Measurements from ENCODE around the gene TMX1.
"Not testable (repeated sequence)": the region's sequence is repeated elsewhere in the genome, so short reads cannot be mapped to it uniquely, and the experiment has no call there.

TMX1 gene

GRCh38 chr14:51239813-51240803, at the start of gene TMX1:
TMX1 (plus strand) TSS chr14:51240247; CDS start chr14:51240293, 46 bp downstream.
- DNase-seq = peak; percentile 89

DNA sequence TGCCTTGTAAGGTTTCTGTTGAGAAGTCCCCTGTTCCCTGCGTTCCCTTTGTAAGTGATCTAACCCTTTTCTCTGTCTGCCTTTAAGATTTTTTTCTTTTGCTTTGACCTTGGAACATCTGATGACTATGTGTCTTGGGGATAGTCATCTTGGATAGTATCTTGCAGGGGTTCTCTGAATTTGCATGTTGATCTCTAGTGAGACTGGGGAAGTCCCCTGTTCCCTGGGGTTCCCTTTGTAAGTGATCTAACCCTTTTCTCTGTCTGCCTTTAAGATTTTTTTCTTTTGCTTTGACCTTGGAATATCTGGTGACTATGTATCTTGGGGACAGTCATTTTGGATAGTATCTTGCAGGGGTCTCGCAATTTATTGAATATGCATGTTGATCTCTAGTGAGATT, 38.2 kb upstream of the TMX1 start:
- DNase-seq = no peak

DNA sequence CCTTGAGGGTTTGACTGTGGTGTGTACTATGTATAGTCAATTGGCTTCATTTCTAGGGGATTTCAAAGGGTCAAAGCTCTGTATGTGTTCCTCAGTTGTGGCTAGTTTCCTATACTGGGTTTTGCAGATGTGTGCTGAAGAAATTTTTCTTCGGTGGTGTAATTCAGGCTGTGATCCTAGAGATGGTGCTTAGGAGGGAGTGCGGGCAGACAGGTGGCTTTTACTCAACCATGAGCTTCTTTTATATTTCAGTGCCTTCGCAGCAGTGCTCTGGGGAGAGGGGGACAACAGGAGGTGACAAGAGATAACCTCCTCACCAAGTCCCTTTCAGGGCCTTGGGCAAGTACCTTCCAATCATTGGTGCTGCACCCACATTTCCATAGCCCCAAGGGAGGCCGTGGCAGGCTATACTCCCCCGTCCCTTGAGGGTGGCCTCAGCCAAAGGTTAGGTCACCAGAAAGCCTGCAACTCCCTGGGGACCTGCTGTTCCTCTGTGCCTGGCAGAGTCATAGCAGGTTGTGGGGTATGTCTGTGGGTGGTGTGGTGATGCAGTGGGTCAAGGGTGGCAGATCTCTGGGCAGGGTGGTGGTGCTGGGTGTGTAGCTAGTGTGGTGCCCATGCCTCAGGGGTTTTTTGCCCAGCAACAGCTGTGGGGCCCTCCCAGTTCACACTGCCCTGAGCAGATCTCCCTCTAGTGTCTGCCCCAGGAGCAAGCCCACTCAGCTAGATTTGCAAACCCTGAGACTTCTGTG, 37.0 kb upstream of the TMX1 start:
- DNase-seq = no peak

GRCh38 chr14:51203881-51204280, 36.2 kb upstream of the TMX1 start:
- no peak for DNase-seq

DNA sequence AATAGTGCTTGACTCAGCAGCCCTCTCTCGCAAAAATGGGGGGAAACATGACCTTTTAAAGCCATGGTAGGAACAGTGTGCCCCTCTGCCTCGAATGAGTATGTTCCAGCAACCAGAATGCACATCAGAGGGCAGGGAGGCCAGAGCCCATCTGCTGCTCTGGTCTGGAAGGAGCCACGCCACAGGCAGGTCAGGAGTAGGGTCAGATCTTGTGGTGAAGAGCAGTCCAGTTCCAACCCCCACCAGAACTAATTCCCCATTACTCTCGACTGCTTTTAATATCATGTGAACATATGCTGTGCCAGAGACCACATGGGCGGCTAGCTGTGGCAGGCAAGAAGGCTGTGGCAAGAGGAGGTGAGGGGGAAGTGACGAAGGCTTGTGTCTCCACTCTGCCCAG, 34.6 kb upstream of the TMX1 start:
- DNase-seq = no peak

GRCh38 chr14:51206462-51206861, 33.6 kb upstream of the TMX1 start:
- DNase-seq = no peak

- DNase-seq = no peak
Measured at GRCh38 chr14:51207621-51208020, 32.4 kb upstream of the TMX1 start.

GRCh38 chr14:51208982-51209381, 31.1 kb upstream of the TMX1 start:
- DNase-seq = no peak

- DNase-seq = no peak
Measured at GRCh38 chr14:51209457-51209856, 30.6 kb upstream of the TMX1 start.

- no peak for DNase-seq
Measured at GRCh38 chr14:51210594-51210993, 29.5 kb upstream of the TMX1 start.

DNA sequence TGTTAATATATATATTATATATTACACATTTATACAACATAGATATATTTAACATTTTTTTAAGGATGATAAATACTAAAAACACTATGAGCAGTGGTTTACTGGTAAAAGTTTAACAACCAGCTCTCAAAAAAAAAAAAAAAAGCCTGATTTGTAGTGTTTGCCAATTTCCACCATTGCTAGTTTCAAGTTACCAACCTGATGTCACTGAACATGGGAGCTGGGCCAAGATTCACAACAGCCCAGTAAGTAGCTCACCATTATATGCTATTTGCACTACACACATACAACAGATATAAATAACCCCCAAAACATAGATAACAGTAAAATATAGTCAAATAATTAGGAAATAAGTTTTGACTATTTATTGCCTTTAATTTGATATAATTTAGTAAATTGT, 28.9 kb upstream of the TMX1 start:
- DNase-seq = no peak

DNA sequence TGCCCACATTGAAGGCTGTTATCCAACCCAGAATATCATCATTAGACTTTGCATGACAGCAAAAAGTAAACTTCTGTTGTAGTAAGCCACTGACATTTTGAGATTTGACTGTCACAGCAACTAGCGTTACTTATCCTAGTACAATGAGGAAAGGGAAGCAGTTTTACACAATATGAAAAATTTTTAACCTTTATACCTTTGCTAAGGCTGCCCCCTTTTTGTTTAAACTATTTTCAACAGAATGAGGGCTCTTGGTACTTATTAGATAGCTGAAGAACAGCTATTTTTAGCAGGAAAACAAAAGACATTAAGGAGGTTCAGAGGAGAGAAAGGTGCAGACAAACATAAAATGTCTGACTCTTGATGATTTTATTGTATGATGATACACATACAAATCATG, 23.4 kb upstream of the TMX1 start:
- no peak for DNase-seq

DNA sequence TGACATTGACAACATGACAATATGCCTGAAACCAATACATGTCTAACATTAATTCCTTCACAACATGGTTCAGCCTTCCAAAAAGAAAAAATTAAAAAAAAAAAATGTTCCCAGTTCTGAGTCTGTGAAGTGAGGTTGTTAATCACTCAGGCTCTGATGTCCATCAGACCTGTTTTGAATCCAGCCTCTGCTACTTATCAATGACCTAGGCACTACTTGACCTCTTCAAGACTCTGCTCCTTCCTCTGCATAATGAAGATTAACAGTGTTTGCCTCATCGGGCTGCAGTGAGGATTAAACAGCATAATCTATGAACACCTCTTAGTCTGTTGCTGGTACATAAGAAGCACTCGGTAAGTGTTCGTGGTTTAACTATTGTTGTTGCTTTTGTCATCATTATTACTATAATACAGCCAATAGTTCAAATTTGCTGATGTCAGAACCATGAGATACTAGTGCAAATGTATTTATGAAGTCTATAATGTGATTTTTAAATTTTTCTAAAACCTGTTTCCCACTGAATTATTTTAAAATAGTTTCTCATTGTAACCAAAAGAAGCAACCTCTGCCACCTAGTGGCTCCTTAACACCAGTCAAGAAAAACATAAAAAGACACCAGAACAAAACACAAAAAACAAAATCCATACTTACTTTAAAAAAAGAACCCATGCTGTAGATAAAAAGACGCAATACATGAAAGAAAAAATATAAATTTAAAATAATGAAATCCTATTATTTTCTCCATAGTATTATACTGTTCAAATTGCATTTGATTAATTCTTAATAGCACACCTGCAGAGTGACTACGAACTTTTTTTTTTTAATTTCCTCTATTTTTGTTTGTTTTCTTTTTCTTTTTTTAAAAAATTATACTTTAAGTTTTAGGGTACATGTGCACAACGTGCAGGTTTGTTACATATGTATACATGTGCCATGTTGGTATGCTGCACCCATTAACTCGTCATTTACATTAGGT, 20.3 kb upstream of the TMX1 start:
- no peak for DNase-seq

DNA sequence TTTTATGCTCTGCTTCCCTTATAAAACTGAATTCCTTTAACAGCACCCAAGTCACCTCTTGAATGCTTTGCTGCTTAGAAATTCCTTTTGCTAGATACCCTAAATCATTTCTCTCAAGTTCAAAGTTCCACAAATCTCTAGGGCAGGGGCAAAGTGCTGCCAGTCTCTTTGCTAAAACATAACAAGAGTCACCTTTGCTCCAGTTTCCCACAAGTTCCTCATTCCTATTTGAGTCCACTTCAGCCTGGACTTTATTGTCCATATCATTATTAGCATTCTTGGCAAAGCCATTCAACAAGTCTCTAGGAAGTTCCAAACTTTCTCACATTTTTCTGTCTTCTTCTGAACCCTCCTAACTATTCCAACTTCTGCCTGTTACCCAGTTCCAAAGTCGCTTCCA, 16.6 kb upstream of the TMX1 start:
- DNase-seq = not testable (repeated sequence)

DNA sequence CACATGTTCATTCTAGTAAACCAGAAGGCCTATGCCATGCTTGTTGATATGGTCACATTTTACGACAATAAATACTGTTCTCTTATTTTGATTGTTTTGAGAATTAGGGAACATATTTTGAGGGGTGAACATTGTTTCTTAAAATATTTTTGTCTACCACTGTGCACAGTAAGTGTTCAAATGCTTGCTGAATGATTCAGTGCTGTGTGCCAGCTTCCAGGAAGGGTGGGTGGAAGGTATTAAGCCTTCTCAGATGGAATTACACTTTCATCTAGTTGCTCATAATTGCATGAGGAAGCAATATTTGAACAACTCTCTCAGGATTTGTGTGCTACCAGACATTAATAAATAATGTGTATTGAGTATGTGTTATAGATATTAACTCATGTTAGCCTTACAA, 15.5 kb upstream of the TMX1 start:
- no peak for DNase-seq

DNA sequence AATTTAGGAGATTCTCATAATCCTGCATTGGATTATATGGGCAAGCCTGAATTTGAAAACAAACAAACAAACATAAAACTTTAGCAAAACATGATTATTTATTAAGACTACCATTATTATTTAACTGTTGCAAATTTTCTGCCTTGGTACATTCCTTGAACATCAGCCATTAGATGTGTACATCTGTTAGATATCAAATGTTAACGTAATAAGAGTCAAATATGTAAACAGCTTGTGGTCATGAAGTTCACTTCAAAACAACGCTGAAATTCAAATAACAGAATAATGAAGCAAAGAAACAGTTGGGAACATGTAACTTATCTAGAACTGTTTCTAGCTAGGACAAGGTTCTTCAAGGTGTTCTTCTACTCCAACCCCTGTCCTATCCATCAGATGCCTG, 14.3 kb upstream of the TMX1 start:
- no peak for DNase-seq

DNA sequence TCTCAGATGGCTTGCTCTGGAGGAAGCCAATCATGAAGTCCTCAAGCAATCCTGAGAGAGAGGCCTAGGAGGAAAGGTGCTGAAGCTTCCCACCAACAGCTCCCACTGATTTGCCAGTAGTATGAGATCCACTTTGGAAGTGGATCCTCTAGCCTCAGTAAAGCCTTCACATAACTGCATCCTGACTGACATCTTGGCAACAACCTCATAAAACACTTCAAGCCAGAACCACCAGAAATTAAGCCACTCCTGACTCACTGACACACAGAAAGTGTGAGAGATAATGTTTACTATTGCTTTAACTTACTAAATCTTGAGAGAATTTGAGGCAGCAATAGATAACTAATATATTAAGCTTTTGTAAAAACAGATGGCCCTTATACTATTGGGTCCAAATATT, 11.7 kb upstream of the TMX1 start:
- DNase-seq = no peak

DNA sequence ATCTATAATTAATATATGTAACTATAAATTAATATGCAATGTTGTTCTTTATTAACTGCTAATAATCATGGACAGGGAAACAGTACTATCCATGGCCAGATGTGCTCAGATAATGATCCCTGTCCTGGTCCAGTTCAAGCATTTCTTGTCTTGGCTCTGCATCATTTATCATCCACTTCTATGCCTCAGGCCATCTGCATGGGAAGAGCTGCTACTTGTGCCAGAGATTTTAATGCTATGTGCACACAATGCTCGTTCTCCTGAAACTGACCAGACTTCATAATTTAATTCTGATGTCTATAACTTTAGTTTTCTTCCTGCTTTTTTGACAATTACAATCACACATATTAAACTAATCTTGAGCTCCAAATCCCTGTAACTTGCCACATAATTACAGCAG, 11.2 kb upstream of the TMX1 start:
- DNase-seq = no peak

- DNase-seq = no peak
Measured at GRCh38 chr14:51236314-51236713, 3.7 kb upstream of the TMX1 start.

- DNase-seq = no peak
Measured at GRCh38 chr14:51240804-51241380, 845 bp downstream of the TMX1 start.

DNA sequence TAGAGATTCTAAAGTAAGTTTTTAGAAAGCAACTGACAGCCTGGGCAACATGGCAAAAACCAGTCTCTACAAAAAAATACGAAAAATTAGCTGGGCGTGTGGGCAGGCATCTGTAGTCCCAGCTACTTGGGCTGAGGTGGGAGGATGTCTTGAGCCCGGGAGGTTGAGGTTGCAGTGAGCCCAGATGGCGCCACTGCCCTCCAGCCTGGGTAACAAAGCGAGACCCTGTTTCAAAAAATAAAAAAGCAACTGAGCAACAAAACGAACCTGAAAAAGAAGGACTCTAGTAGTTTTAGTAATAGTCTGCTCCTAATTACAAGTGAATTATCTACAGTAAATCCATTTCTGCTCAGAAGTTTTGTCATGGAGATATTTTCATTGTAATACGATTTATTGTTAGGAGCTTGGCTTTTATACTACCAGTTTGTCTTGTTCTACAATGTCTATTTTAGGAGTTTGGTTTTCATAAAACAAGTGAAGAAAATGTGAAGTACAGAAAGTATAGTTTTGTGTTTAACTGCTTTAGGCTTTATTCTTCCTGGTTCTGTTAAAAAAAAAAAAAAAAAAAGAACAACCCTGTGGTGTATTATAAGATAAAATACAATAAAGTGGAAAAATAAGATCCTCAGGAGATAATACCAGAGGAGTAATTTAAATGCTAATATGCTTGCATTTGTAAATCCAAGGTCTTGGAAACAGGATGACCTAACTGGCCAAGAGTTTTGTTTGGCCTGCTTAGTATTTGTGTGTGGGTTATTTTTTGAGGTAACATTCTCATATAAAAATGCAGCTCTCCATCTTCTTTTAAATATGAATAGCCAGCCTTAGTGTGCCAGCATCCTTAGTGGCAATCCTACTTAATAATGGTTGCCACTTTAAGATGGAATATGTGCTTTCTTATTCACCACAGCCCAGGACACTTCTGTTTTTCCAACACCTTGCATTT, 2.8 kb downstream of the TMX1 start:
- DNase-seq = no peak

All from CD4-positive, alpha-beta T cell treated with Interleukin-12 subunit alpha and Interleukin-12 subunit beta, for 1 hour (primary cell).